Mesenchymal stem cell (in vitro differentiated cells and primary cell): ENCODE measurements around the gene ZC3HAV1.
"Not testable (repeated sequence)": the region's sequence is repeated elsewhere in the genome, so short reads cannot be mapped to it uniquely, and the experiment has no call there.

Source experiments
- DNase-seq: peaks from one replicate; pipeline ENCODE4 v3.0.0-alpha.2; 2013
- H2AFZ ChIP-seq: one replicate; pipeline ENCODE4 v1.6.1; 2013; ENCODE audit warnings: low read depth, mild to moderate bottlenecking, control low read depth, inconsistent platforms, low read length, moderate library complexity
- H2AK5ac ChIP-seq: 2 replicates; pipeline ENCODE4 v1.6.1; 2013; ENCODE audit warnings: low read length, moderate library complexity, mild to moderate bottlenecking, inconsistent platforms; ENCODE audit not compliant: severe bottlenecking
- H2BK120ac ChIP-seq: one replicate; pipeline ENCODE4 v1.6.1; 2013; ENCODE audit warnings: low read depth, mild to moderate bottlenecking, inconsistent platforms, low read length, moderate library complexity
- H2BK12ac ChIP-seq, 2 experiments: one replicate each; pipeline ENCODE4 v1.6.1; 2013; ENCODE audit warnings: inconsistent platforms in 2 of 2, low read length in 2 of 2, mild to moderate bottlenecking in 2 of 2, moderate library complexity in 2 of 2, control low read depth in 1 of 2
- H2BK15ac ChIP-seq: one replicate; pipeline ENCODE4 v1.6.1; 2013; ENCODE audit warnings: mild to moderate bottlenecking, low read depth, inconsistent platforms; ENCODE audit not compliant: poor library complexity, severe bottlenecking
- H2BK5ac ChIP-seq: 2 replicates; pipeline ENCODE4 v1.6.1; 2013; ENCODE audit warnings: low read depth, mild to moderate bottlenecking, low read length, control low read depth, inconsistent platforms; ENCODE audit not compliant: poor library complexity, severe bottlenecking
- H3K14ac ChIP-seq, 2 experiments: one replicate each; pipeline ENCODE4 v1.6.1; 2013; ENCODE audit warnings: inconsistent platforms in 2 of 2, low read length in 2 of 2, control low read depth in 1 of 2, mild to moderate bottlenecking in 1 of 2, moderate library complexity in 1 of 2
- H3K18ac ChIP-seq, 2 experiments: one replicate each; pipeline ENCODE4 v1.6.1; 2013; ENCODE audit warnings: inconsistent platforms in 2 of 2, low read length in 2 of 2, control low read depth in 1 of 2, low read depth in 1 of 2, mild to moderate bottlenecking in 1 of 2
- H3K23ac ChIP-seq, 2 experiments: one replicate each; pipeline ENCODE4 v1.6.1; 2013; ENCODE audit warnings: inconsistent platforms in 2 of 2, low read length in 2 of 2, mild to moderate bottlenecking in 2 of 2, moderate library complexity in 2 of 2, control low read depth in 1 of 2
- H3K27ac ChIP-seq: 2 replicates; pipeline ENCODE4 v1.5.1; 2013; ENCODE audit warnings: mild to moderate bottlenecking, moderate library complexity, low read length, control low read depth, inconsistent platforms; ENCODE audit not compliant: poor library complexity, severe bottlenecking
- H3K27me3 ChIP-seq, 2 experiments: 2 replicates each; pipeline versions ENCODE4 v1.6.1 to v1.7.0; 2013; ENCODE audit warnings: low read length in 2 of 2, mild to moderate bottlenecking in 2 of 2, moderate library complexity in 2 of 2, control low read depth in 1 of 2, inconsistent platforms in 1 of 2; ENCODE audit not compliant: control insufficient read depth in 1 of 2, insufficient read depth in 1 of 2
- H3K36me3 ChIP-seq, 2 experiments: 2 replicates each; pipeline versions ENCODE4 v1.6.1 to v1.7.0; 2013; ENCODE audit warnings: low read length in 2 of 2, control low read depth in 1 of 2, inconsistent platforms in 1 of 2, low read depth in 1 of 2, mild to moderate bottlenecking in 1 of 2; ENCODE audit not compliant: insufficient read depth in 2 of 2, control insufficient read depth in 1 of 2
- H3K4ac ChIP-seq, 2 experiments: one replicate each; pipeline ENCODE4 v1.6.1; 2013; ENCODE audit warnings: inconsistent platforms in 2 of 2, low read length in 2 of 2, mild to moderate bottlenecking in 2 of 2, moderate library complexity in 2 of 2, control low read depth in 1 of 2, low read depth in 1 of 2
- H3K4me1 ChIP-seq: 2 replicates; pipeline ENCODE4 v1.6.1; 2013; ENCODE audit warnings: low read depth, low read length, control low read depth; ENCODE audit not compliant: control insufficient read depth, insufficient read depth
- H3K4me2 ChIP-seq: 2 replicates; pipeline ENCODE4 v1.6.1; 2013; ENCODE audit warnings: low read length, mild to moderate bottlenecking, inconsistent platforms; ENCODE audit not compliant: poor library complexity, severe bottlenecking
- H3K4me3 ChIP-seq, 2 experiments: 2 replicates each; pipeline versions ENCODE4 v1.5.1 to v1.7.0; 2013; ENCODE audit warnings: low read length in 2 of 2, mild to moderate bottlenecking in 2 of 2, control low read depth in 1 of 2, low read depth in 1 of 2; ENCODE audit not compliant: insufficient read depth in 1 of 2
- H3K79me1 ChIP-seq: replicated peaks from 2 replicates; pipeline ENCODE4 v1.6.1; 2013; ENCODE audit warnings: mild to moderate bottlenecking, control low read depth, low read length, inconsistent platforms; ENCODE audit not compliant: poor library complexity, severe bottlenecking
- H3K9ac ChIP-seq: 2 replicates; pipeline ENCODE4 v1.7.0; 2013; ENCODE audit warnings: mild to moderate bottlenecking, low read length, moderate library complexity
- H3K9me3 ChIP-seq: 2 replicates; pipeline ENCODE4 v1.7.0; 2013; ENCODE audit warnings: mild to moderate bottlenecking, low read length; ENCODE audit not compliant: control insufficient read depth
- H4K8ac ChIP-seq: one replicate; pipeline ENCODE4 v1.6.1; 2013; ENCODE audit warnings: inconsistent platforms, mild to moderate bottlenecking, low read length, moderate library complexity
- H4K91ac ChIP-seq: one replicate; pipeline ENCODE4 v1.6.1; 2013; ENCODE audit warnings: mild to moderate bottlenecking, low read length, inconsistent platforms
- WGBS: methylation state at CpG from one replicate; pipeline ENCODE4 v1.1.7; 2013; ENCODE audit warnings: mixed read lengths; 5-methylcytosine and 5-hydroxymethylcytosine counted together

The ZC3HAV1 gene

GRCh38 chr7:139058943-139059342, 50.6 kb downstream of the ZC3HAV1 start:
- 79% methylated on average over 4 of the region's 5 CpGs for WGBS
- Histone ChIP-seq H2BK120ac (no peak overlapping the region), H2AFZ (no peak overlapping the region), H3K4me2 (no peak overlapping the region), H3K4me3 (no peak overlapping the region), H3K4ac (no peak overlapping the region), H3K79me1 (peaks cover 10% of the 10 kb centered on the region), H3K36me3 (peaks cover 19 to 73% of the 10 kb centered on the region in 2 experiments), H3K18ac (no peak overlapping the region), H3K27me3 (no peaks in the 10 kb centered on the region), H3K23ac (no peak overlapping the region), H2BK15ac (no peak overlapping the region), H3K4me1 (no peaks in the 10 kb centered on the region), H3K9ac (peak overlapping the region; percentile 37), H4K91ac (no peak overlapping the region), H2BK12ac (no peak overlapping the region), H2AK5ac (no peak overlapping the region), H2BK5ac (no peak overlapping the region), H3K27ac (no peak overlapping the region), H4K8ac (no peak overlapping the region), H3K14ac (no peak overlapping the region), H3K9me3 (no peaks in the 10 kb centered on the region)
- DNase-seq = no peak

GRCh38 chr7:139055674-139056073, 53.8 kb downstream of the ZC3HAV1 start:
- DNase-seq = no peak
- Histone ChIP-seq H2BK120ac (no peak overlapping the region), H4K8ac (no peak overlapping the region), H3K23ac (no peak overlapping the region), H2BK12ac (no peak overlapping the region), H3K4me1 (no peaks in the 10 kb centered on the region), H3K14ac (no peak overlapping the region), H3K4ac (no peak overlapping the region), H2BK15ac (no peak overlapping the region), H3K9ac (no peak overlapping the region), H3K4me2 (no peak overlapping the region), H3K18ac (no peak overlapping the region), H3K27ac (no peak overlapping the region), H2AFZ (no peak overlapping the region), H3K79me1 (peaks cover 9% of the 10 kb centered on the region), H3K9me3 (no peaks in the 10 kb centered on the region), H3K4me3 (no peak overlapping the region), H2BK5ac (no peak overlapping the region), H4K91ac (no peak overlapping the region), H3K27me3 (no peaks in the 10 kb centered on the region), H2AK5ac (no peak overlapping the region), H3K36me3 (peaks cover 14 to 76% of the 10 kb centered on the region in 2 experiments)
- WGBS = 100% methylated on average over 1 of the region's 1 CpG

- H3K79me1 ChIP-seq, H2BK5ac ChIP-seq, H4K91ac ChIP-seq, H3K14ac ChIP-seq, DNase-seq, H3K9ac ChIP-seq, H4K8ac ChIP-seq, H2BK12ac ChIP-seq, H3K27me3 ChIP-seq, H3K4me2 ChIP-seq, H2AFZ ChIP-seq, H3K27ac ChIP-seq, H3K4me3 ChIP-seq, H3K18ac ChIP-seq, H3K23ac ChIP-seq, H3K9me3 ChIP-seq, H2BK120ac ChIP-seq, H3K4me1 ChIP-seq, H3K4ac ChIP-seq, H2BK15ac ChIP-seq, H2AK5ac ChIP-seq: not testable (repeated sequence)
- peaks cover 14 to 77% of the 10 kb centered on the region in 2 experiments for H3K36me3 ChIP-seq
- 96% methylated on average over 14 of the region's 14 CpGs for WGBS
Measured at GRCh38 chr7:139054656-139055055, 54.9 kb downstream of the ZC3HAV1 start.

GRCh38 chr7:139054101-139054500, 55.4 kb downstream of the ZC3HAV1 start:
- Histone ChIP-seq H3K4me3 (no peak overlapping the region), H2BK15ac (no peak overlapping the region), H2BK120ac (no peak overlapping the region), H3K79me1 (peaks cover 7% of the 10 kb centered on the region), H3K4me2 (no peak overlapping the region), H3K36me3 (peaks cover 12 to 81% of the 10 kb centered on the region in 2 experiments), H3K27ac (no peak overlapping the region), H3K14ac (no peak overlapping the region), H4K91ac (no peak overlapping the region), H3K18ac (no peak overlapping the region), H3K9me3 (no peaks in the 10 kb centered on the region), H3K9ac (no peak overlapping the region), H3K27me3 (no peaks in the 10 kb centered on the region), H2BK12ac (no peak overlapping the region), H2AFZ (no peak overlapping the region), H2AK5ac (no peak overlapping the region), H3K4me1 (peaks cover 3% of the 10 kb centered on the region), H3K23ac (no peak overlapping the region), H3K4ac (no peak overlapping the region), H4K8ac (no peak overlapping the region), H2BK5ac (no peak overlapping the region)
- no peak for DNase-seq
- WGBS = 93% methylated on average over 2 of the region's 2 CpGs
